Natural killer cell (primary cell): ENCODE measurements around the gene SPRED3. TPM values are rescaled to one million over a fixed set of nuclear protein-coding genes. Genes with fewer than 3 reads are reported as not detected.
A peak's percentile ranks its signal among the peaks of the same experiment; 100 is the strongest.
"Not testable (repeated sequence)": the region's sequence is repeated elsewhere in the genome, so short reads cannot be mapped to it uniquely, and the experiment has no call there.

Experiments
- ATAC-seq, 3 donors: fragments of 150-1000 bp in 2 of 3; fragments of 200-7000 bp in 1 of 3; cut with Tn5 transposase; 1 replicate in 1 of 3; 2 replicates in 2 of 3; pipeline ENCODE4 v1.10.0; 2021; ENCODE audit warnings: mild to moderate bottlenecking in 2 of 3, moderate library complexity in 2 of 3
- DNase-seq, 2 donors: peaks; one replicate each; pipeline versions ENCODE4 v3.0.0 to v3.0.0-alpha.2; 2013 to 2021; ENCODE audit warnings: mixed read lengths in 1 of 2
- H3K27ac ChIP-seq: one replicate; pipeline ENCODE4 v1.5.1; 2013; ENCODE audit warnings: mild to moderate bottlenecking, low read length
- H3K27me3 ChIP-seq: one replicate; pipeline ENCODE4 v1.6.1; 2013; ENCODE audit warnings: low read length; ENCODE audit not compliant: control insufficient read depth, insufficient read depth
- H3K36me3 ChIP-seq: one replicate; pipeline ENCODE4 v1.6.1; 2013; ENCODE audit warnings: low read length; ENCODE audit not compliant: control insufficient read depth, insufficient read depth
- H3K4me1 ChIP-seq: one replicate; pipeline ENCODE4 v1.6.1; 2013; ENCODE audit warnings: low read length; ENCODE audit not compliant: control insufficient read depth, insufficient read depth
- H3K4me3 ChIP-seq: one replicate; pipeline ENCODE4 v1.5.1; 2013; ENCODE audit warnings: low read length
- H3K9me3 ChIP-seq: one replicate; pipeline ENCODE4 v1.6.1; 2013; ENCODE audit warnings: low read length; ENCODE audit not compliant: control insufficient read depth, insufficient read depth
- H3K27ac Mint-ChIP-seq, 2 donors: one replicate each; pipeline ENCODE4 v1.8.0; 2022; ENCODE audit warnings: mild to moderate bottlenecking in 2 of 2, mixed read lengths in 2 of 2, moderate library complexity in 1 of 2
- H3K27me3 Mint-ChIP-seq, 2 donors: one replicate each; pipeline ENCODE4 v1.8.0; 2022; ENCODE audit warnings: low read depth in 2 of 2, mixed read lengths in 2 of 2
- H3K36me3 Mint-ChIP-seq: one replicate; pipeline ENCODE4 v1.8.0; 2022; ENCODE audit warnings: mixed read lengths
- H3K4me1 Mint-ChIP-seq, 2 donors: one replicate each; pipeline ENCODE4 v1.8.0; 2022; ENCODE audit warnings: mixed read lengths in 2 of 2
- H3K4me3 Mint-ChIP-seq: one replicate; pipeline ENCODE4 v1.8.0; 2022; ENCODE audit warnings: mild to moderate bottlenecking, moderate library complexity, mixed read lengths
- H3K9me3 Mint-ChIP-seq, 2 donors: one replicate each; pipeline ENCODE4 v1.8.0; 2022; ENCODE audit warnings: mixed read lengths in 2 of 2
- WGBS: methylation state at CpG from one replicate; pipeline ENCODE4 v1.1.7; 2013; ENCODE audit warnings: missing lambda C conversion rate; ENCODE audit not compliant: insufficient coverage; 5-methylcytosine and 5-hydroxymethylcytosine counted together
- intact Hi-C: fragments of 100-400 bp; cut with micrococcal nuclease; formaldehyde crosslinking; loops from one replicate; pipeline ENCODE4 v1.14.2; 2022
- total RNA-seq, 4 donors: library from RNA; stranded (reverse); fragments of 120-200 nt in 1 of 4; gene quantifications; one replicate each; pipeline versions ENCODE4 v1.2.3 to v1.2.4, GENCODE V29; 2013 to 2022
- TF ChIP-seq, protein P1 (sequence below): fragments of 200-600 bp; IDR thresholded peaks from one replicate; pipeline ENCODE4 v1.8.0; 2022; ENCODE audit warnings: antibody characterized with exemption

The SPRED3 gene
- 1 to 10 TPM; 1.1 to 4.2 (median 1.3) TPM for total RNA-seq
- 0.14 TPM for total RNA-seq (2013)

DNA sequence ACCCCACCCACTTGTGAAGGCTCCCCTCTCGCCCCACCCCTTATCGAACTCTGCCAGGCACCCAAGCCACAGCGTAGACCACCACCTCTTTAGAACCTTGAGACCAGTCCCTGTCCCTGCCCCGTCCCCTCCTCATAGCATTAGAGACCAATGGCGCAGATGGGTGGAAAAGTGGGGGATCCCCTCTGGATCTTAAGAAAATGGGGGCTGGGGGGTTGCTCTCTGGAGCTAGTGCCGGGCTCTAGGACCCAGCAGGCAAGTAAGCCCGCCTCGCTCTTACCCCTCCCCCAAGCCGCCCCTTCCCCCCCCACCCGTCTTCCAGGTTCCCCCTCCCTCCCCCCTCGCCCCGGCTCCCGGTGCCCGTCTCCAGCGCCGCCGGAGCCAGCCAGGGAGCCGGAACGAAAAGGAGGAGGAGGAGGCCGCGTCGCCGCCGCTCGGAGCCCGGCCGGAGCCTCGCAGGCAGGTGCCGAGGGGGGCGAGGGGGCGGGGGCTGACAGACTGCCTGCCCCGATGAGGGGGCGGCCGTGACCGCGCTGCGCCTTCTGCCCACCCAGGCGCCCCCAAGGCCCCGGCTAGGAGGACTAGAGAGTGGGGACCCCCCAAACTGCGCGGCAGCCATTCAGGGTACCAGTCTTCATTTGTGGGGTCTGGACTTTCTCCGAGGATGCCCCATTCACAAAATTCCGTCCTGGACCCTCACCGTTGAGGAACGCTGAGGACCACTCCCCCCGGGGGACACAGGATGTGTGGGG is at the start of gene SPRED3:
TSS of gene SPRED3 (plus strand) at position 349 of the 752 bp plus-strand sequence. CDS start 1,606 bp downstream, outside the sequence.
- H3K27ac ChIP-seq, result no peak within 1 kb of the TSS
- Mint-ChIP-seq H3K27ac (peak within 1 kb of the TSS; percentile 72 to 90), H3K4me1 (peaks cover 13 to 19% of the 10 kb centered on the region in 2 donors), H3K36me3 (peaks cover under 1% of the 10 kb centered on the region), H3K4me3 (peak within 1 kb of the TSS; percentile 94), H3K9me3 (no peaks in the 10 kb centered on the region), H3K27me3 (peaks cover 20 to 24% of the 10 kb centered on the region in 2 donors)
- no peaks in the 10 kb centered on the region for H3K9me3 ChIP-seq
- ATAC-seq (no peak), DNase-seq (no peak)
- WGBS, result 1% methylated on average over 39 of the region's 46 CpGs
- H3K4me1 ChIP-seq, result peaks cover 35% of the 10 kb centered on the region
- TF ChIP-seq, protein P1, sequence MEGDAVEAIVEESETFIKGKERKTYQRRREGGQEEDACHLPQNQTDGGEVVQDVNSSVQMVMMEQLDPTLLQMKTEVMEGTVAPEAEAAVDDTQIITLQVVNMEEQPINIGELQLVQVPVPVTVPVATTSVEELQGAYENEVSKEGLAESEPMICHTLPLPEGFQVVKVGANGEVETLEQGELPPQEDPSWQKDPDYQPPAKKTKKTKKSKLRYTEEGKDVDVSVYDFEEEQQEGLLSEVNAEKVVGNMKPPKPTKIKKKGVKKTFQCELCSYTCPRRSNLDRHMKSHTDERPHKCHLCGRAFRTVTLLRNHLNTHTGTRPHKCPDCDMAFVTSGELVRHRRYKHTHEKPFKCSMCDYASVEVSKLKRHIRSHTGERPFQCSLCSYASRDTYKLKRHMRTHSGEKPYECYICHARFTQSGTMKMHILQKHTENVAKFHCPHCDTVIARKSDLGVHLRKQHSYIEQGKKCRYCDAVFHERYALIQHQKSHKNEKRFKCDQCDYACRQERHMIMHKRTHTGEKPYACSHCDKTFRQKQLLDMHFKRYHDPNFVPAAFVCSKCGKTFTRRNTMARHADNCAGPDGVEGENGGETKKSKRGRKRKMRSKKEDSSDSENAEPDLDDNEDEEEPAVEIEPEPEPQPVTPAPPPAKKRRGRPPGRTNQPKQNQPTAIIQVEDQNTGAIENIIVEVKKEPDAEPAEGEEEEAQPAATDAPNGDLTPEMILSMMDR, result no peak
- peaks cover 9% of the 10 kb centered on the region for H3K36me3 ChIP-seq
- peaks cover 16% of the 10 kb centered on the region for H3K27me3 ChIP-seq
- intact Hi-C loops, result loop anchor here (2.0 kb wide), 1 partner anchor 14 kb away; the partner anchor contains the start of gene PSMD8
- H3K4me3 ChIP-seq, result peak within 1 kb of the TSS; percentile 30

DNA sequence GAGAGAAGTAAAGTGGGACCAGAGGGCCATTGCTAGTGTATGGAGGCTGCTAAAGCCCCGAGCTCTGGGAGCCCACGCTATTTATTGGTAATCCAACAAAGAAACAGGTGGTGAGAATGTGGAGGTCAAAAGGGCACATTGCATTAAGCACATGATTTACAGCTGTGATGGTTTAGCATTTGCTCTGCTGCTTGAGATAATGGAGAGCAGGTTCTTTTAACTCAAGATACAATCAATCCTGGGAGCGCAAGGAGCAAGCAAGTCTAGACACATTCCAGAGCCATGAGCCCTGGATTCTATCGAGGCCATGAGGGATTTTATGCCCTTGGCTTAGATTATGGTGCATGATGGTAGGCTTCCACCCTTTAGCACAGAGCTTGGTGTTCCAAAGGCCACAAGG is 49.5 kb upstream of the SPRED3 start:
- 98% methylated on average over 3 of the region's 4 CpGs for WGBS
- not testable (repeated sequence) for ATAC-seq, H3K9me3 ChIP-seq, DNase-seq, H3K9me3 Mint-ChIP-seq, H3K36me3 Mint-ChIP-seq, H3K4me3 ChIP-seq, H3K27ac ChIP-seq, H3K36me3 ChIP-seq, H3K27ac Mint-ChIP-seq, H3K27me3 ChIP-seq, H3K27me3 Mint-ChIP-seq
- intact Hi-C loops, result loop anchor here (10.0 kb wide), 1 partner anchor 1024 kb away; no protein-coding TSS in a partner anchor
- H3K4me1 Mint-ChIP-seq, result peaks cover 18 to 41% of the 10 kb centered on the region in 2 donors
- peak overlapping the region; percentile 49 for H3K4me3 Mint-ChIP-seq
- peaks cover 16% of the 10 kb centered on the region for H3K4me1 ChIP-seq

- Histone ChIP-seq H3K4me1 (peaks cover 11% of the 10 kb centered on the region), H3K27me3 (no peaks in the 10 kb centered on the region), H3K36me3 (peaks cover 4% of the 10 kb centered on the region), H3K9me3 (no peaks in the 10 kb centered on the region), H3K4me3 (no peak overlapping the region), H3K27ac (no peak overlapping the region)
- no peaks in the 10 kb centered on the region for H3K36me3 Mint-ChIP-seq
- ATAC-seq, result no peak
- DNase-seq, result no peak
- H3K27ac Mint-ChIP-seq, result peak overlapping the region in 1 of 2 donors; percentile 15
- 95% methylated on average over 2 of the region's 2 CpGs for WGBS
- H3K4me1 Mint-ChIP-seq, result peaks cover 18 to 35% of the 10 kb centered on the region in 2 donors
- TF ChIP-seq, protein P1, result no peak
- intact Hi-C loops, result no loop called here
- H3K27me3 Mint-ChIP-seq, result no peaks in the 10 kb centered on the region
- H3K9me3 Mint-ChIP-seq, result no peaks in the 10 kb centered on the region
- no peak overlapping the region for H3K4me3 Mint-ChIP-seq
Measured at GRCh38 chr19:38340927-38341326, 47.6 kb upstream of the SPRED3 start.

DNA sequence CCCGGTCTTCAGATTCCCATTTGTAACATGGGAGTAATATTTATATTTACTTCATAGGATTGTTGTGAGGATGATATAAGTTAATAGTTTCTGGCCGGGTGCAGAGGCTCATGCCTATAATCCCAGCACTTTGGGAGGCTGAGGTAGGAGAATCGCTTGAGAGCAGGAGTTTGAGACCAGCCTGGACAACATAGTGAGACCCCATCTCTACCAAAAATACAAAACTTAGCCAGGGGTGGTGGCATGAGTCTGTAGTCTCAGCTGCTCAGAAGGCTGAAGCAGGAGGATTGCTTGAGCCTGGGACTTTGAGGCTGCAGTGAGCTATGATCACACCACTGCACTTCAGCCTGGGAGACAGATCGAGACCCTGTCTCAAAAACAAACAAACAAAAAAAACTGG is 41.7 kb upstream of the SPRED3 start:
- 98% methylated on average over 2 of the region's 4 CpGs for WGBS
- no peak for DNase-seq
- intact Hi-C loops, result no loop called here

More for the DNA sequence above, 41.7 kb upstream of the SPRED3 start:
- Mint-ChIP-seq H3K36me3 (no peaks in the 10 kb centered on the region), H3K27me3 (no peaks in the 10 kb centered on the region), H3K4me3 (no peak overlapping the region), H3K9me3 (no peaks in the 10 kb centered on the region), H3K27ac (no peak overlapping the region), H3K4me1 (peaks cover 0 to 5% of the 10 kb centered on the region in 2 donors)
- Histone ChIP-seq H3K27me3 (no peaks in the 10 kb centered on the region), H3K36me3 (no peaks in the 10 kb centered on the region), H3K9me3 (no peaks in the 10 kb centered on the region), H3K4me3 (no peak overlapping the region), H3K27ac (no peak overlapping the region), H3K4me1 (no peaks in the 10 kb centered on the region)
- TF ChIP-seq, protein P1, result no peak
- ATAC-seq, result no peak
